Measurements from ENCODE around the gene ACTMAP.

DNA sequence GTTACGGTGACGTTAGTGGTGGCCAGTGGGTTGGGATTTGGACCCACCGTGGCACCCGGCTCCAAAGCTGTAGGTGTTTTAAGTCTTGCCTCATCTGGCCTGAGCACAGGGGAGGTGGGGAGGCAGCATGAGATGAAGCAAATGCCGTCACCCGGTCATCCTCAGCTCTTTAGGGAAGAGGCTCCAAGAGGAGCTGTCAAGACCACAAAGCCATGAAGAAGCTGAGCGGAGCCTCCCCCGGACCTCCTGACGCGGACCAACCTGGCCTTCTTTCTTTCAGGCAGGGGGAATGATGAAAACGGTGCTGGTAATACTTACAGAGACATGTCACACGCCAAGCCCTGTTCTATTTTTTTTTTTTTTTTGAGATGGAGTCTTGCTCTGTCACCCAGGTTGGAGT, 7.4 kb downstream of the ACTMAP start:
- no peak for TF ChIP-seq PKNOX1 (IDR thresholded peaks at IDR 0.05)
- TF ChIP-seq ARNT (IDR thresholded peaks at IDR 0.05): no peak
- no peak for TF ChIP-seq FOXK2 (IDR thresholded peaks at IDR 0.05)
- no peak for TF ChIP-seq SUZ12 (IDR thresholded peaks at IDR 0.05)
- no peak for TF ChIP-seq FOXM1 (IDR thresholded peaks at IDR 0.05; ENCODE audit: borderline replicate concordance)
- TF ChIP-seq ZNF384 (IDR thresholded peaks at IDR 0.05): no peak
- TF ChIP-seq CTBP1 (IDR thresholded peaks at IDR 0.05; ENCODE audit: borderline replicate concordance): no peak

Data from HEK293T (cell line).